DOHH2 (cell line): ENCODE results near the gene PTPRN2.

Source experiments
- H3F3A ChIP-seq: fragments of 200-600 bp; sonication (generic), shearing (Covaris generic); 2 replicates; pipeline ENCODE4 v1.6.0; 2016; ENCODE audit warnings: antibody characterized with exemption, mild to moderate bottlenecking; ENCODE audit not compliant: control insufficient read depth, insufficient read depth
- H3K27ac ChIP-seq: fragments of 200-600 bp; sonication (generic); 2 replicates; pipeline ENCODE4 v1.5.1; 2014; ENCODE audit warnings: low read depth, mild to moderate bottlenecking, low read length, moderate library complexity
- H3K27me3 ChIP-seq: fragments of 200-600 bp; sonication (generic); 2 replicates; pipeline ENCODE4 v1.6.1; 2014; ENCODE audit warnings: mild to moderate bottlenecking, low read length, mixed read lengths; ENCODE audit not compliant: control insufficient read depth
- H3K36me3 ChIP-seq: fragments of 200-600 bp; sonication (generic); 2 replicates; pipeline ENCODE4 v1.6.1; 2014; ENCODE audit warnings: mild to moderate bottlenecking, low read length, moderate library complexity, mixed read lengths; ENCODE audit not compliant: control insufficient read depth
- H3K4me1 ChIP-seq: fragments of 200-600 bp; sonication (generic); 2 replicates; pipeline ENCODE4 v1.6.1; 2014; ENCODE audit warnings: mild to moderate bottlenecking, low read length, mixed read lengths; ENCODE audit not compliant: control insufficient read depth
- H3K4me2 ChIP-seq: fragments of 200-600 bp; sonication (generic); 2 replicates; pipeline ENCODE4 v1.6.0; 2014; ENCODE audit warnings: mild to moderate bottlenecking, low read length, moderate library complexity
- H3K4me3 ChIP-seq: fragments of 200-600 bp; sonication (generic); 2 replicates; pipeline ENCODE4 v1.5.1; 2014; ENCODE audit warnings: mild to moderate bottlenecking, low read length, mixed read lengths
- H3K79me2 ChIP-seq: fragments of 200-600 bp; sonication (generic); 2 replicates; pipeline ENCODE4 v1.6.1; 2014; ENCODE audit warnings: mild to moderate bottlenecking, low read length, mixed read lengths; ENCODE audit not compliant: control insufficient read depth
- H3K9me2 ChIP-seq: fragments of 200-600 bp; sonication (generic); replicated peaks from 2 replicates; pipeline ENCODE4 v1.6.1; 2014; ENCODE audit warnings: mild to moderate bottlenecking, low read length, mixed read lengths; ENCODE audit not compliant: control insufficient read depth
- H3K9me3 ChIP-seq: fragments of 200-600 bp; sonication (generic); 2 replicates; pipeline ENCODE4 v1.6.1; 2014; ENCODE audit warnings: antibody characterized with exemption, low read length, mixed read lengths; ENCODE audit not compliant: control insufficient read depth, insufficient read depth
- H4K20me1 ChIP-seq: fragments of 200-600 bp; sonication (generic); 2 replicates; pipeline ENCODE4 v1.6.0; 2014; ENCODE audit warnings: low read depth, mild to moderate bottlenecking, antibody characterized with exemption, low read length, moderate library complexity; ENCODE audit not compliant: control insufficient read depth, insufficient read depth
- EZH2phosphoT487 ChIP-seq: fragments of 200-600 bp; sonication (generic); IDR thresholded peaks from 2 replicates; pipeline ENCODE4 v1.6.1; 2017; ENCODE audit warnings: borderline replicate concordance, mild to moderate bottlenecking, antibody characterized with exemption, low read length, moderate library complexity, mixed read lengths
- TF ChIP-seq, protein P1 (sequence below): fragments of 200-600 bp; sonication (generic); IDR thresholded peaks from one replicate; pipeline ENCODE4 v1.5.1; 2014; ENCODE audit warnings: antibody characterized with exemption, mild to moderate bottlenecking, low read depth, low read length; ENCODE audit not compliant: poor library complexity, severe bottlenecking

PTPRN2 gene

DNA sequence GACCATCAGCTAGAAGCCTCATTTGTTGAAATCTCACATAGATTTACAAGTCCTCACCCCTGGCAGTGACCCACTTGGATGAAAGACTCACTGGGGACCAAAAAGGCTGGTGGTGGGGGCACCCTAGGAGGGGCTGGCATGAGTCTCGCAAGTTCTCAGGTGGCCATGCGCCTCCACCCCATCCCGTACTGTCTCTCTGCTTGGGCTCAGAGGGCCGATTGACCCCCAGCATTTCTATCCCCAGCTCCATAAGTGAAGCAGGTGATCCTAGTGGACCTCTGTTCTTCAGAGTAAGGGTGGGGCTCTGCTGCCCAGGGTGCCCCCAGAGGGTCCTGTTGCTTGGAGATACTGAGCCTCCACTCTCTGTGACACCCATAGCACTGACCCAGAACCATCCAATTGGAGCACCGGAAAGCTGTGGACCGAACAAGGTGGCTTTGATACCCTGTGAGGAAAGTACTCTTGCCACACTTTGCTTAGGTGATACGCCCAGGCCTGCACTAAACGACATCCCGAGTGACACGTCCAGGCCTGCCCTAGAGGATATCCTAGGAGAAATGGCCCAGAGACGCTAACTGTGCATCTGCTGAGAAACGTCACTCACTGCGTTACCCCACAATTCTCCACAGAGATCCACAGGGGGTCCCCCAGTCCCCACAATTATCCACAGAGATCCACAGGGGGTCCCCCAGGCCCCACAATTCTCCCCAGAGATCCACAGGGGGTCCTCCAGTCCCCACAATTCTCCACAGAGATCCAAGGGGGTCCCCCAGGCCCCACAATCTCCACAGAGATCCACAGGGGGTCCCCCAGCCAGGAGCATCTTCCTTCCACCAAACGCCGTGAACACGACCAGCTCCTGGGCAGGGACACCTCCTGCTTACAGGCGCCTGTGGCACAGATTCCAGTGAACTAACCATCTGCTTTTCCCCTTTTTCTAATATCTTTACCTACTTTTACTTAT is 262.9 kb downstream of the PTPRN2 start:
- H3K27ac ChIP-seq: no peak overlapping the region
- TF ChIP-seq EZH2phosphoT487: no peak
- TF ChIP-seq, protein P1, sequence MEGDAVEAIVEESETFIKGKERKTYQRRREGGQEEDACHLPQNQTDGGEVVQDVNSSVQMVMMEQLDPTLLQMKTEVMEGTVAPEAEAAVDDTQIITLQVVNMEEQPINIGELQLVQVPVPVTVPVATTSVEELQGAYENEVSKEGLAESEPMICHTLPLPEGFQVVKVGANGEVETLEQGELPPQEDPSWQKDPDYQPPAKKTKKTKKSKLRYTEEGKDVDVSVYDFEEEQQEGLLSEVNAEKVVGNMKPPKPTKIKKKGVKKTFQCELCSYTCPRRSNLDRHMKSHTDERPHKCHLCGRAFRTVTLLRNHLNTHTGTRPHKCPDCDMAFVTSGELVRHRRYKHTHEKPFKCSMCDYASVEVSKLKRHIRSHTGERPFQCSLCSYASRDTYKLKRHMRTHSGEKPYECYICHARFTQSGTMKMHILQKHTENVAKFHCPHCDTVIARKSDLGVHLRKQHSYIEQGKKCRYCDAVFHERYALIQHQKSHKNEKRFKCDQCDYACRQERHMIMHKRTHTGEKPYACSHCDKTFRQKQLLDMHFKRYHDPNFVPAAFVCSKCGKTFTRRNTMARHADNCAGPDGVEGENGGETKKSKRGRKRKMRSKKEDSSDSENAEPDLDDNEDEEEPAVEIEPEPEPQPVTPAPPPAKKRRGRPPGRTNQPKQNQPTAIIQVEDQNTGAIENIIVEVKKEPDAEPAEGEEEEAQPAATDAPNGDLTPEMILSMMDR: no peak
- no peak overlapping the region for H3K4me3 ChIP-seq
- no peaks in the 10 kb centered on the region for H4K20me1 ChIP-seq
- H3K27me3 ChIP-seq: no peaks in the 10 kb centered on the region
- H3K4me1 ChIP-seq: no peaks in the 10 kb centered on the region
- no peaks in the 10 kb centered on the region for H3K9me2 ChIP-seq
- H3K4me2 ChIP-seq: no peak overlapping the region
- no peaks in the 10 kb centered on the region for H3K79me2 ChIP-seq
- no peaks in the 10 kb centered on the region for H3K36me3 ChIP-seq
- H3F3A ChIP-seq: 0 out of 2 replicates have a peak, but pooled peaks cover 4% of the 10 kb centered on the region
- peaks cover 90% of the 10 kb centered on the region for H3K9me3 ChIP-seq

DNA sequence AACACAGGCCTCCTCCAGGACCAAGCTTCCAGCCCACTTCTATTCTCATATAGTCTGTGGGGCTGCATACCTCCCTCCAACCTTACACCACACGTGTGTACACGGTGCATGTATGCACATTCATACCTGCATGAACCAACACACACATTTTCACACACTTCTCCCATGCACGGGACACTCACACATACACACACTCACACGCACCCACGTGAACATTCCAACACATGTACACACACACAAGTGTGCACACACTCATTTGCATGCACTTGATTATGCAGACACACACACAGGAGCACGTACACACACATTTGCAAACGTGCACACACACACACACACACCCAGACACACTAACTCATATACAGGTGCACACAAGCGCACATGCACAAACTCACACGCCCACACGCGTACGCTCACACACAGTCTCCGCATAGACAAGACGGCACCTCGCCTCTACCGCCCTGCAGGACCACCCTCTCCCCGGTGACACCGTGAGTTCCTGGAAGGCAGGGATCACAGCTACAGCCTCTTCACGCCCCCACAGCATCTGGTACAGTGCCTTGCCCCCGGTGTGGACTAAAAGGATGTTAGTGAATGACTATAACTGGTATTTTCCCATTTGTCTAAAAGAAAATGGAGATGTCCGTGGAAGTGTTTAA is 263.8 kb downstream of the PTPRN2 start:
- no peaks in the 10 kb centered on the region for H3K9me2 ChIP-seq
- no peaks in the 10 kb centered on the region for H3K4me1 ChIP-seq
- H3F3A ChIP-seq: 0 out of 2 replicates have a peak, but pooled peaks cover 4% of the 10 kb centered on the region
- H3K79me2 ChIP-seq: no peaks in the 10 kb centered on the region
- no peaks in the 10 kb centered on the region for H4K20me1 ChIP-seq
- H3K9me3 ChIP-seq: peaks cover 84% of the 10 kb centered on the region; the same call in 1 of the 2 replicates
- H3K27me3 ChIP-seq: no peaks in the 10 kb centered on the region
- no peak overlapping the region for H3K4me3 ChIP-seq
- no peak for TF ChIP-seq EZH2phosphoT487
- TF ChIP-seq, protein P1: no peak
- H3K4me2 ChIP-seq: no peak overlapping the region
- H3K27ac ChIP-seq: no peak overlapping the region
- H3K36me3 ChIP-seq: no peaks in the 10 kb centered on the region

DNA sequence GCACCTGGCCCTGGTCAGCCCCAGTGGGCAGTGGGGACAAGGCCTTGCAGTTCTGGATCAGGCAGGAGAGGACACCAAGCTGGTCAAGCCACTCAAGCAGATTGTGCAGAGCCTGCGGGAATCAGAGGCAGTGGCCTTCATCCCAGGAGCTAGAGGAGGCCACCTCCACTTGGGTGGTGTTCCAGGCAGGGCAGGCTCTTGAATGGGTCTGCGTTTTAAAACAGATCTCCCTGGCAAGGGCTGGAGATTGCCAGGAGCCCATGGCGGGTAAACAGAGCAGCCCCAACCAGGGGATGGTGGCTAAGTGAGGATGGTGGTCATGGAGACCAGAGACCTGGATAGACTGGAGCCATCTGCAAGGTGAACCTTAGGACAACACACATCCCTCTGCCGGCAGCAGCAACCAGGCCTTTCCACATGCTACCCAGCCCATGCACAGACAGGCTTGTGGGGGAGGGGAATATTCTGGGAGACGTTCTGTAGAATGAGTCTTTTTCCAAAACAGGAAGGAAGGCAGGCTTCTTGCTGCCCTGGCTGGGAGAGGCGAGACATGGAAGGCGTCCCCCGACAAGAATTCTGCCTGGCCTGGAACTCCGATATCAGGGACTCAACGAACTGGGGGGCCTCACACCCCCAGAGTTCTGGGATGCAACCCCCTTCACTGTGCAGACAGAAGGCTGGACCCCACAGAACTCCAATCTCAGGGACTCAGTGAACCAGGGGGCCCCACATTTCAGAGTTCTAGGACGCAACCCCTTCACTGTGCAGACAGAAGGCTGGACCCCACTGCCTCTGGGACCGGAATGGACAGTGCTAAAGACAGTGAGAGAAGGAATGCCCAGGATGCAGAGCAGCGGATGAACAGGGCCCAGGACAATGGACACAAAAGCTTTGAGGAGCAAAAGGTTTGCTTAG is 264.8 kb downstream of the PTPRN2 start:
- Histone ChIP-seq H3K79me2 (no peaks in the 10 kb centered on the region), H3K27ac (no peak overlapping the region), H3K36me3 (no peaks in the 10 kb centered on the region), H3K4me1 (no peaks in the 10 kb centered on the region), H3K9me2 (no peaks in the 10 kb centered on the region), H3K4me2 (no peak overlapping the region), H4K20me1 (no peaks in the 10 kb centered on the region), H3K9me3 (peaks cover 84% of the 10 kb centered on the region; the same call in 1 of the 2 replicates), H3F3A (0 out of 2 replicates have a peak, but pooled peaks cover 4% of the 10 kb centered on the region), H3K27me3 (no peaks in the 10 kb centered on the region), H3K4me3 (no peak overlapping the region)
- TF ChIP-seq, protein P1: no peak
- TF ChIP-seq EZH2phosphoT487: no peak
